Aorta (tissue), 5 donors: ENCODE data around the gene ZNF324. TPM values are rescaled to one million over a fixed set of nuclear protein-coding genes. Genes with fewer than 3 reads are reported as not detected.
"Not testable (repeated sequence)": the region's sequence is repeated elsewhere in the genome, so short reads cannot be mapped to it uniquely, and the experiment has no call there.

Source experiments
- ATAC-seq: fragments of 200-7000 bp; cut with Tn5 transposase; one replicate; pipeline ENCODE4 v1.9.1; 2022; ENCODE audit warnings: moderate library complexity; ENCODE audit not compliant: low FRiP score
- DNase-seq, 2 donors: peaks; one replicate each; pipeline ENCODE4 v3.0.0-alpha.2; 2020
- H3K27ac ChIP-seq, 2 donors: one replicate each; pipeline ENCODE4 v1.5.1; 2013; ENCODE audit warnings: low read length in 2 of 2, mild to moderate bottlenecking in 2 of 2, moderate library complexity in 2 of 2, control low read depth in 1 of 2, inconsistent platforms in 1 of 2, low read depth in 1 of 2
- H3K27me3 ChIP-seq, 2 donors: one replicate each; pipeline ENCODE4 v1.6.1; 2013; ENCODE audit warnings: control low read depth in 1 of 2, low read length in 1 of 2, mild to moderate bottlenecking in 1 of 2, moderate library complexity in 1 of 2; ENCODE audit not compliant: insufficient read depth in 2 of 2, control insufficient read depth in 1 of 2
- H3K36me3 ChIP-seq, 2 donors: one replicate each; pipeline ENCODE4 v1.6.1; 2013; ENCODE audit warnings: control low read depth in 1 of 2, low read length in 1 of 2, mild to moderate bottlenecking in 1 of 2; ENCODE audit not compliant: insufficient read depth in 2 of 2, control insufficient read depth in 1 of 2
- H3K4me1 ChIP-seq, 2 donors: one replicate each; pipeline ENCODE4 v1.6.1; 2013; ENCODE audit warnings: low read length in 2 of 2, control low read depth in 1 of 2, mild to moderate bottlenecking in 1 of 2, moderate library complexity in 1 of 2; ENCODE audit not compliant: insufficient read depth in 2 of 2, control insufficient read depth in 1 of 2
- H3K4me3 ChIP-seq, 2 donors: one replicate each; pipeline ENCODE4 v1.5.1; 2013; ENCODE audit warnings: low read length in 2 of 2, control low read depth in 1 of 2, mild to moderate bottlenecking in 1 of 2
- H3K9me3 ChIP-seq: one replicate; pipeline ENCODE4 v1.6.1; 2013; ENCODE audit warnings: mild to moderate bottlenecking, low read length; ENCODE audit not compliant: control insufficient read depth
- WGBS, 2 donors: extraction: QIAGEN DNeasy Blood & Tissue Kit; methylation state at CpG; one replicate each; pipeline ENCODE4 v1.1.7; 2013; 5-methylcytosine and 5-hydroxymethylcytosine counted together
- intact Hi-C, 2 donors: fragments of 100-400 bp; cut with DNase I; formaldehyde crosslinking; loops; one replicate each; pipeline versions ENCODE4 v1.14.2 to v1.15.0; 2022
- long read RNA-seq, 2 donors: library from polyadenylated mRNA; unstranded; transcript quantifications; one replicate each; pipeline ENCODE4 v2.0.0, GENCODE V29; 2020 to 2021
- polyA plus RNA-seq, 2 donors: library from polyadenylated mRNA; stranded (reverse); fragments of 200-250 nt; gene quantifications; one replicate each; pipeline ENCODE4 v1.2.3, GENCODE V29; 2013
- total RNA-seq, 2 donors: library from RNA; stranded (reverse); fragmentation: NEBNext Ultra II Directional; extraction: Animal tissue kit (Norgen Biotek cat#: 25700); gene quantifications; one replicate each; pipeline ENCODE4 v1.2.1, GENCODE V29; 2021
- donor health status: healthy with polysubstance abuse.
- donor health status: Bipolar disorder and iron deficiency.
- donor health status: DM: no; HTN: no; CAD: no.
- donor health status: DM: no; HTN: no; CAD: no.
- donor health status: DM: yes; HTN: yes; CAD: no.

The ZNF324 gene
- total RNA-seq, result 10 to 100 TPM; 10.8 to 14.1 TPM
- 1 to 10 TPM; 2.3 to 4.6 TPM for polyA plus RNA-seq
- long read RNA-seq, donor 1, transcript ZNF324-201 (4 exons, 3,000 nt), result major isoform, 63 of 124 reads
- long read RNA-seq, donor 1, partial matches to known transcripts, result 60 of 124 reads
- long read RNA-seq, donor 1, other reads (novel, unspliced or antisense), result 1 of 124 reads
- long read RNA-seq, donor 2, transcript ZNF324-201 (4 exons, 3,000 nt), result major isoform, 10 of 26 reads
- long read RNA-seq, donor 2, partial matches to known transcripts, result 16 of 26 reads
- long read RNA-seq, donor 2, other reads (novel, unspliced or antisense), result 0 of 26 reads

DNA sequence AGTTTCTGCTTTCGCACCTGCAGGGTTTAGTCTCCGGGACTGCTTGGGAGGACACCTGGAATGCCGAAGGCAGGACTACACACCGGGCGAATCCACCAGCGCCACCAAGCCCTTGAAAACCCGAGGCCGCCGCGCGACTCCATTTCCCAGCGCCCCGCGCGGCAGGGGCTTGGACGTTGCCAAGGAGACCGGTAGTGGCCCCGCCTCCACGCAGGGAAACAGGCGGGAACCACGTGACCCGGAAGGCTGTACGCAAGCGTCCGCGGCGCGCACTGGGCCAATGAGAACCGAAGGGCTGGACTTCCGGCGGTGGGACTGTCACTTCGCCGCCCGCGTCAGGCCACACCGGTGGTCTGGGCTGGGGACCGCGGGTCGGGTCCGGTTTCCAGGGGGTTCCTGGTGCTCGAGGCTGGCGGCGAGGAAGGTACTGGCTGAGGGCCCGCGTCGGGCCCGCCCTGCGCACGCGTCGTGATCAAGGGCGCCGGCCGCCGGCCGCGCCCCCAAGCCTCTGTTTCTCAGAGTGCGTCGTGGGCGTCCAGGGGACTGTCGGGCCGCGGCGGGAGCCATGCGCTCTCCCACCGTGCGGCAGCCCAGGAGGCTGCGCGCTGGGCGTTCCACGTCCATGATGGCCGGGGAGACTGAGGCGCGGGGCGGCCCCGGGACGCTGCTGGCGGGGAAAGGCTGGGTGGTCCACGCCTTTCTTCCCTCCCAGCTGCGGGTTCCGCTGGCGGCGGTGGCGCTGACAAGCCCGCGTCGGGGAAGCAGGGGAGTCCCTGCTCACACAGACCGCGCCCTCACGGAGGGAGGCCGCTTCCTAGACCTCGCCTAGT lies at the start of gene ZNF324:
Gene ZNF324 (plus strand): TSS at position 321 of the 830 bp plus-strand sequence. CDS start 2,106 bp downstream, outside the sequence.
- 0% methylated on average over 92 of the region's 92 CpGs for WGBS, 2 donors
- DNase-seq (peak; percentile 99 to 100), ATAC-seq (peak; percentile 99)
- Histone ChIP-seq H3K27ac (peak within 1 kb of the TSS in 1 of 2 donors; percentile 13), H3K4me1 (no peaks in the 10 kb centered on the region), H3K27me3 (no peaks in the 10 kb centered on the region), H3K4me3 (peak within 1 kb of the TSS; percentile 31 to 65), H3K9me3 (no peaks in the 10 kb centered on the region), H3K36me3 (peaks cover 0 to 4% of the 10 kb centered on the region in 2 donors)
- intact Hi-C loops, result no loop called here

DNA sequence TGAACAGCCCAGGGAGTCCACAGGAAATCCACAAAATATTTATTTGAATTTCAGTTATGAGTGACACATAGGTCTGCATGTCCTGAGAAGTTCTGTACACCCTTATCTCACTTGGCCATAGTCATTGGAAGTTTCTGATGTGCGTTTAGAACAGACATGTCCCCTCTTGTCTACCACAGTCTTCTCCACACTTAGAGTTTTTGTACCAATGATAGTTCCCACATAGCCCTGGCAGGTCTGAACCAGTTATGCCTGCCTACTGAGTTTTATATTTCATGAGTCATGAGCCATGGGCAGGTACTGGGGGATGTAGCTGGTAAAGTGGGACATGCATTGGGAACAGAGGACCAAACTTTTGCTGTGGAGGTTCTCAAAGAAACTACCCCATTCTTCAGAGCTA lies 38.3 kb upstream of the ZNF324 start:
- Histone ChIP-seq H3K27me3 (no peaks in the 10 kb centered on the region), H3K9me3 (peaks cover 51% of the 10 kb centered on the region), H3K4me3 (no peak overlapping the region), H3K4me1 (no peaks in the 10 kb centered on the region), H3K36me3 (peaks cover 0 to 3% of the 10 kb centered on the region in 2 donors), H3K27ac (no peak overlapping the region)
- 60 to 93% methylated on average over 1 of the region's 1 CpG for WGBS, 2 donors
- intact Hi-C loops, result no loop called here
- DNase-seq, result no peak
- no peak for ATAC-seq

DNA sequence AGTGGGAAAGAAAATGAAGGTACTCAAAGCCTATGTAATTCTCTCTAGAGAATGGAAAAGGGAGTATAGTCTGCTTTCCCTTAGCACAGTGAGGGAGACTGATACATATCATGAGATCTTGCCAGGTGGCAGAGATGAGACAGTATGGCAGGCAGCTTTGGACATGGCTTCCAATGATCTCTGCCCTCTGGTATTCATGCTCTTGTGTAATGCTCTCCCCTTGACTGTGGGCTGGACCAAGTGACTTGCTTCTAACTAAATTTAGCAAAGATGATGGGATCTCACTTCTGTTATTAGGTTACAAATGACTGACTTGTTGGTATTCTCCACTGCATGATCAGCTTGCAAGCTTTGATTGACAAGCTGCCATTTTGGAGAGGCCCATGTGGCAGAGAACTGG lies 37.1 kb upstream of the ZNF324 start:
- Histone ChIP-seq H3K27ac (no peak overlapping the region), H3K36me3 (peaks cover 4 to 15% of the 10 kb centered on the region in 2 donors), H3K27me3 (no peaks in the 10 kb centered on the region), H3K9me3 (peaks cover 62% of the 10 kb centered on the region), H3K4me1 (no peaks in the 10 kb centered on the region), H3K4me3 (no peak overlapping the region)
- DNase-seq, result no peak
- intact Hi-C loops, result no loop called here
- ATAC-seq, result no peak

DNA sequence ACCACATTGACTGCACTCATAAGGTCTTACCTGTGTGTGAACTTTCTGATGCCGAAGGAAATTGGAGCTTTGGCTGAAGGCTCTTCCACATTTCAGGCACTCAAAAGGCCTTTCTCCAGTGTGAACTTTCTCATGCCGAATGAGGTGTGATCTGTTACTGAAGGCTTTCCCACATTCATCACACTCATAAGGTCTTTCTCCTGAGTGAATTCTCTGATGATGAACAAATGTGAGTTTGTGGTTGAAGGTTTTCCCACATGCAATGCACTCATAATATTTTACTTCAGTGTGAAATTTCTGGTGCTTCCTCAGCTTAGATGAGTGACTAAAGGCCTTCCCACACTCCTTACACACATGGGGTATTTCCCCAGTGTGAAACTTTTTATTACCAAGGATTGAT lies 32.7 kb upstream of the ZNF324 start:
- DNase-seq (no peak), ATAC-seq (no peak)
- Histone ChIP-seq H3K36me3 (peaks cover 14 to 26% of the 10 kb centered on the region in 2 donors), H3K4me3 (no peak overlapping the region), H3K27ac (no peak overlapping the region), H3K27me3 (no peaks in the 10 kb centered on the region), H3K9me3 (peaks cover 64% of the 10 kb centered on the region), H3K4me1 (no peaks in the 10 kb centered on the region)
- intact Hi-C loops, result no loop called here
- WGBS, 2 donors, result 95 to 98% methylated on average over 2 of the region's 2 CpGs

DNA sequence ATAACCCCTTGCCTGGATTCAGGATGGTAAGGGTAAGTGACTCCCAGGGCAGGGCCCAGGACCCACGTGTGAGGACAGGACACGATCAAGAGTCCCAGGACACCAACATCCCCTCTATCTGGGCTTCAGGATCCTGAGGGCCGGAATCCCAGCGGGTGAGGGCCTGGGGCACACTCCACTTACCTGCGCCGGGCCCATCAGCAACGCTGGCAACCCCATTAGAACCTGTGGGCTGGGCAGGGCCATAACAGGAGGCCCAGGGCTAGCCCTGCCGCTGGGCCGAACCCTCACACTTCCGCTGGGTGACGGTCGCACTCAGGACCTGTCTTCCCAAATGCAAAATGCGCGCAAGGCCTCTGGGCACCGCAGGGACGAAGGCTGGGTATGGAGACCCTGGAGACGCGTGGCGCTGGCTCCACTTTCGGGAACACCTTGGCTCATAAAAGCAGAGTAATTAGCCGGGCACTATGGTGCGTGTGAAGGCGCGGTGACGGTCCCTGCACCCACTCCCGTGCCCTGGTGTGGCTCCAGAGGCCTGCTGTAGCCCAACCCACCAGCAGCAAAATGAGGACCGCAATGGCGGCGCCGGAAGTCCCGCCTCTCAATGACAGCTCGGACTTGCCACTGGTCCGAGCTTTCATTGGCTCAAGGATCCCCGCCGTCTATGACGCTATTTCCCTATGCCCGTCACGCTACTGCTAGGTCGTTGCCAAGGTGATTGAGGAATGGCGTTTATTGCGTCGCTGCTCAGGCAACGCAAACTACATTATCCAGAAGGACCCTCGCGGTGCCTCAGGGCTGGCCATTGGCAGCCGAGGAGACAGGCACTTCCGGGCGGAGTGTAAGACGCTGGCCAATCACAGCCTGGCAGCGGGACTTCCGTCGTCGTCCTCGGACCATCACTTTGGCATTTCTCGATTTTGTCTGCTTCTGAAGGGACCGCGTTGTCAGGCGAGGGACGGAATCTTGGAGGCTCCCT lies 27.0 kb upstream of the ZNF324 start, which contains the start of gene ZNF132:
Gene ZNF132 (minus strand): TSS at position 578 of the 979 bp plus-strand sequence. CDS start 332 bp downstream, at position 246.
- intact Hi-C loops, result loop anchor here in 1 of 2 donors (1.0 to 5.0 kb wide), 2 partner anchors 11 to 38 kb away; partner anchors contain the start of gene ZNF324B
- ATAC-seq, result peak; percentile 98

DNA sequence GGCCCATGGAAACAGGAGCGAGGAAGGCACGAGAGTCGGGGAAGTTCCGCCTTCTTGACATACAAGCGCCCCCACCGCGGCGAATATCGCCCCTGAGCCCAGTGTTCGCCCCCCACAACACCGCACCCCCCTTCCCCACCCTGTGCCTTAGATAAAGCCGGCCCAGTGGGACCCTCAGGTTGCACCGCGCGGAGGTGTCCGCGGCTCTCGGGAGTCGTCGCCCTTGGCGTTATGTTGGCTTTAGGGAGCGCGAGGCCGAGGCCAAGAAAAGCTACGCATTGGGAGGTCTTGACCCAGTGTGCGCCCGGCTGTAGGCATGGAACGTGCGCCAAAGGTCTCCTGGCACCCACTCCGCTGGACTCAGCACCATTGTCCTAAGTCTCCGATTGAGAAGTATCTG lies 26.3 kb upstream of the ZNF324 start:
- ATAC-seq, result peak; percentile 28
- WGBS, 2 donors, result 10 to 12% methylated on average over 31 of the region's 31 CpGs
- intact Hi-C loops, result loop anchor here in 1 of 2 donors (1.0 to 5.0 kb wide), 2 partner anchors 11 to 38 kb away; partner anchors contain the start of gene ZNF324B

More for the DNA sequence above, 27.0 kb upstream of the ZNF324 start, which contains the start of gene ZNF132:
- H3K36me3 ChIP-seq, result peaks cover 10% of the 10 kb centered on the region in 2 donors
- WGBS, 2 donors, result 7 to 8% methylated on average over 59 of the region's 59 CpGs
- no peaks in the 10 kb centered on the region for H3K27me3 ChIP-seq
- peak; percentile 98 for DNase-seq
- peaks cover 20% of the 10 kb centered on the region for H3K9me3 ChIP-seq
- no peaks in the 10 kb centered on the region for H3K4me1 ChIP-seq
- peak within 1 kb of the TSS in 1 of 2 donors; percentile 68 for H3K27ac ChIP-seq
- peak within 1 kb of the TSS; percentile 39 to 50 for H3K4me3 ChIP-seq

DNA sequence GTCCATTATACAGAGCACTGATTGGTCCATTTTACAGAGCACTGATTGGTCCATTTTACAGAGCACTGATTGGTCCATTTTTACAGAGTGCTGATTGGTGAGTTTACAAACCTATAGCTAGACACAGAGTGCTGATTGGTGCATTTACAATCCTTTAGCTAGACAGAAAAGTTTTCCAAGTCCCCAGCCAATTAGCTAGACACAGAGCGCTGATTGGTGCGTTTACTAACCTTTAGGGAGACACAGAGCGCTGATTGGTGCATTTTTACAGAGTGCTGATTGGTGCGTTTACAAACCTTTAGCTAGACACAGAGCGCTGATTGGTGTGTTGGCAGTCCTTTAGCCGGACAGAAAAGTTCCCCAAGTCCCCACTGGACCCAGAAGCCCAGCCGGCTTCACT lies 23.9 kb upstream of the ZNF324 start:
- intact Hi-C loops, result loop anchor here in 1 of 2 donors (5.0 kb wide), 1 partner anchor 41 kb away; no protein-coding TSS in a partner anchor
- 84 to 86% methylated on average over 7 of the region's 7 CpGs for WGBS, 2 donors

More for the DNA sequence above, 26.3 kb upstream of the ZNF324 start:
- H3K4me1 ChIP-seq, result no peaks in the 10 kb centered on the region
- no peak for DNase-seq
- H3K36me3 ChIP-seq, result peaks cover 5 to 7% of the 10 kb centered on the region in 2 donors
- no peak overlapping the region for H3K27ac ChIP-seq
- peaks cover 16% of the 10 kb centered on the region for H3K9me3 ChIP-seq
- peak overlapping the region; percentile 9 to 50 for H3K4me3 ChIP-seq
- no peaks in the 10 kb centered on the region for H3K27me3 ChIP-seq

DNA sequence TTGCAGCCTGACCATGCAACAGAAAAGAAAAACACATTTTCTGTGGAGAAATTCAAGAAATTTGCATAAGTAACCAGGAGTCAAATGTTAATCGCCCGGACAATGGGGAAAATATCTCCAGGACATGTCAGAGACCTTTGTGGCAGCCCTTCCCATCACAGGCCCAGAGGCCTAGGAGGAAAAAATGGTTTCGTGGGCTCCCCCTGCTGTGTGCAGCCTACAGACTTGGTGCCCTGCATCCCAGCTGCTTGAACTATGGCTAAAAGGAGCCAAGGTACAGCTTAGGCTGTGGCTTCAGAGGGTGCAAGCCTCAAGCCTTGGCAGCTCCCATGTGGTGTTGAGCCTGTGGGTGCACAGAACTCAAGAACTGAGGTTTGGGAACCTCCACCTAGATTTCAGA lies 18.0 kb upstream of the ZNF324 start:
- H3K4me3 ChIP-seq, H3K27ac ChIP-seq, H3K36me3 ChIP-seq, H3K27me3 ChIP-seq, H3K9me3 ChIP-seq, ATAC-seq, DNase-seq, intact Hi-C loops, H3K4me1 ChIP-seq: not testable (repeated sequence)
- 75 to 79% methylated on average over 3 of the region's 3 CpGs for WGBS, 2 donors

More for the DNA sequence above, 23.9 kb upstream of the ZNF324 start:
- H3K4me3 ChIP-seq, ATAC-seq, H3K4me1 ChIP-seq, DNase-seq, H3K9me3 ChIP-seq, H3K27ac ChIP-seq, H3K27me3 ChIP-seq, H3K36me3 ChIP-seq: not testable (repeated sequence)
